Endothelial cell of umbilical vein (primary cell): ENCODE measurements around the gene WDR48. TPM values are rescaled to one million over a fixed set of nuclear protein-coding genes. Genes with fewer than 3 reads are reported as not detected.

Source experiments
- BruUV-seq: library from RNA; stranded (reverse); fragments of 400-500 nt; replicated peaks from 2 replicates; lab custom pipeline; 2021; lab: Mats Ljungman, UMichigan
- CTCF ChIA-PET: fragments of 300-600, 350-600 bp; sonication (Branson Sonifier 250); formaldehyde crosslinking; loops from one replicate; lab custom pipeline; 2021; ENCODE audit warnings: antibody characterized with exemption, inconsistent platforms; lab: Charles Lee
- POLR2A ChIA-PET: fragments of 300-600, 350-600 bp; sonication (Branson Sonifier 250); formaldehyde crosslinking; loops from one replicate; lab custom pipeline; 2021; ENCODE audit warnings: antibody characterized with exemption, inconsistent platforms; lab: Charles Lee
- DNase-seq: peaks from one replicate; pipeline ENCODE4 v3.0.0-alpha.2; 2011; ENCODE audit warnings: low read depth, low spot score
- FAIRE-seq: peaks from 2 replicates; lab custom pipeline; 2011; peaks lifted over from hg19 to GRCh38; lab: Jason Lieb, UNC
- H2AFZ ChIP-seq: 2 replicates; pipeline ENCODE4 v1.6.0; 2012; ENCODE audit warnings: low read depth, low read length, control low read depth, inconsistent platforms
- H3K27ac ChIP-seq: 2 replicates; pipeline ENCODE4 v1.5.1; 2011; ENCODE audit warnings: low read depth, mild to moderate bottlenecking, control low read depth, low read length, moderate library complexity; ENCODE audit not compliant: insufficient read depth
- H3K27me3 ChIP-seq, 2 experiments: 2 replicates each; pipeline versions ENCODE4 v1.6.0 to v1.6.1; 2011; ENCODE audit warnings: low read length in 2 of 2, mixed read lengths in 1 of 2; ENCODE audit not compliant: control insufficient read depth in 2 of 2, insufficient read depth in 2 of 2
- H3K36me3 ChIP-seq, 2 experiments: 2 replicates in 1 of 2; 3 replicates in 1 of 2; pipeline ENCODE4 v1.5.1; 2011; ENCODE audit warnings: low read length in 2 of 2, mild to moderate bottlenecking in 1 of 2, moderate library complexity in 1 of 2; ENCODE audit not compliant: control insufficient read depth in 2 of 2, insufficient read depth in 2 of 2; ENCODE audit errors: extremely low read depth in 1 of 2
- H3K4me1 ChIP-seq: 3 replicates; pipeline ENCODE4 v1.5.1; 2011; ENCODE audit warnings: mild to moderate bottlenecking, low read length; ENCODE audit not compliant: control insufficient read depth, insufficient read depth; ENCODE audit errors: extremely low read depth
- H3K4me2 ChIP-seq: 2 replicates; pipeline ENCODE4 v1.6.1; 2011; ENCODE audit warnings: low read length, control low read depth, mixed read lengths; ENCODE audit not compliant: insufficient read depth
- H3K4me3 ChIP-seq, 3 experiments: fragments of 200-600 bp in 1 of 3; sonication (generic), shearing (Covaris generic) in 1 of 3; replicated peaks in 1 of 3; 2 replicates each; pipeline ENCODE4 v1.5.1; 2011 to 2016; ENCODE audit warnings: control low read depth in 3 of 3, low read length in 3 of 3, mild to moderate bottlenecking in 2 of 3, inconsistent platforms in 1 of 3, low read depth in 1 of 3, moderate library complexity in 1 of 3; ENCODE audit not compliant: insufficient read depth in 1 of 3
- H3K79me2 ChIP-seq: 2 replicates; pipeline ENCODE4 v1.6.0; 2012; ENCODE audit warnings: low read length, inconsistent platforms; ENCODE audit not compliant: control insufficient read depth, insufficient read depth
- H3K9ac ChIP-seq: replicated peaks from 2 replicates; pipeline ENCODE3; 2011; ENCODE audit warnings: low read length, control low read depth; ENCODE audit not compliant: insufficient read depth; ENCODE audit errors: extremely low read depth
- H3K9me1 ChIP-seq: replicated peaks from 3 replicates; pipeline ENCODE4 v1.6.0; 2011; ENCODE audit warnings: mild to moderate bottlenecking, low read length; ENCODE audit not compliant: control insufficient read depth, insufficient read depth; ENCODE audit errors: extremely low read depth
- H3K9me3 ChIP-seq: replicated peaks from 2 replicates; pipeline ENCODE4 v1.5.1; 2012; ENCODE audit warnings: low read length, inconsistent platforms; ENCODE audit not compliant: control insufficient read depth, insufficient read depth
- H4K20me1 ChIP-seq: replicated peaks from 2 replicates; pipeline ENCODE3; 2011; ENCODE audit warnings: mild to moderate bottlenecking, low read length; ENCODE audit not compliant: control insufficient read depth, insufficient read depth; ENCODE audit errors: extremely low read depth
- CTCF ChIP-seq, 2 donors: IDR thresholded peaks; 1 replicate in 1 of 2; 2 replicates in 1 of 2; pipeline ENCODE4 v1.5.1; 2011; ENCODE audit warnings: low read length in 2 of 2, mild to moderate bottlenecking in 2 of 2, moderate library complexity in 2 of 2, control low read depth in 1 of 2, inconsistent platforms in 1 of 2, low read depth in 1 of 2; ENCODE audit not compliant: insufficient read depth in 1 of 2; ENCODE audit errors: extremely low read depth in 1 of 2
- EZH2 ChIP-seq: IDR thresholded peaks from 2 replicates; pipeline ENCODE4 v1.6.1; 2012; ENCODE audit warnings: borderline replicate concordance, low read depth, mild to moderate bottlenecking, moderate library complexity, low read length, inconsistent platforms; ENCODE audit not compliant: severe bottlenecking
- FOS ChIP-seq: IDR thresholded peaks from 2 replicates; pipeline ENCODE4 v1.6.1; 2011; ENCODE audit warnings: mild to moderate bottlenecking, low read length, moderate library complexity, borderline replicate concordance; ENCODE audit not compliant: insufficient read depth
- GATA2 ChIP-seq: IDR thresholded peaks from 2 replicates; pipeline ENCODE4 v1.7.0; 2011; ENCODE audit warnings: low read depth, mild to moderate bottlenecking, moderate library complexity, mixed read lengths, low read length; ENCODE audit not compliant: insufficient read length, insufficient read depth
- JUN ChIP-seq: IDR thresholded peaks from 2 replicates; pipeline ENCODE4 v1.6.1; 2011; ENCODE audit warnings: borderline replicate concordance, low read depth; ENCODE audit not compliant: insufficient read length, insufficient read depth
- MAX ChIP-seq: IDR thresholded peaks from 2 replicates; pipeline ENCODE4 v1.6.1; 2011; ENCODE audit not compliant: insufficient read depth, insufficient read length
- MYC ChIP-seq: IDR thresholded peaks from one replicate; pipeline ENCODE4 v1.6.1; 2011; ENCODE audit warnings: mild to moderate bottlenecking, low read depth, low read length
- POLR2A ChIP-seq: IDR thresholded peaks from 2 replicates; pipeline ENCODE4 v1.6.1; 2012; ENCODE audit warnings: low read depth, mild to moderate bottlenecking, control low read depth, low read length
- POLR2AphosphoS5 ChIP-seq: IDR thresholded peaks from 2 replicates; pipeline ENCODE4 v1.6.1; 2012; ENCODE audit warnings: low read depth, mild to moderate bottlenecking, control low read depth, low read length, moderate library complexity; ENCODE audit not compliant: insufficient read depth
- dilution Hi-C: fragments of 300-500 bp; cut with MboI; formaldehyde crosslinking; loops from one replicate; pipeline ENCODE4 v1.15.0; 2019; ENCODE audit warnings: low sequenced_read_pairs; ENCODE audit not compliant: extremely low pct_ligation_motif_present
- intact Hi-C: fragments of 100-400 bp; cut with micrococcal nuclease; formaldehyde crosslinking; loops from one replicate; pipeline ENCODE4 v1.10.0; 2022
- polyA plus RNA-seq, 4 experiments: library from polyadenylated mRNA; depleted of rRNA in 3 of 4; stranded (reverse) in 3 of 4; unstranded in 1 of 4; fragments of >200 nt; gene quantifications; 2 replicates each; pipeline versions ENCODE4 v1.2.1 to v1.2.3, GENCODE V29; 2011 to 2012; ENCODE audit warnings: missing spikeins in 1 of 4
- total RNA-seq: library from RNA; stranded (reverse); gene quantifications from 2 replicates; pipeline ENCODE4 v1.2.3, GENCODE V29; 2021

Gene WDR48
- total and polyA plus RNA-seq, 2 donors (not counting 3 experiments of a cell fraction or from before 2014, with no cell fraction given), result 13.7 to 25.3 TPM

GRCh38 chr3:39103324-39103693, 51.5 kb downstream of the WDR48 start:
- H3K4me3 ChIP-seq, result no peak overlapping the region
- H3K4me1 ChIP-seq, result peaks cover 18% of the 10 kb centered on the region
- no peaks in the 10 kb centered on the region for H4K20me1 ChIP-seq
- no TSS peak for BruUV-seq
- H3K27me3 ChIP-seq, result no peaks in the 10 kb centered on the region
- intact Hi-C loops, result no loop called here
- DNase-seq (no peak), FAIRE-seq (no peak)
- dilution Hi-C loops, result no loop called here
- H3K9ac ChIP-seq, result no peak overlapping the region
- H3K36me3 ChIP-seq, result peaks cover 8 to 16% of the 10 kb centered on the region in 2 experiments
- no peak overlapping the region for H3K27ac ChIP-seq
- no peak overlapping the region for H3K4me2 ChIP-seq
- H3K9me1 ChIP-seq, result no peaks in the 10 kb centered on the region
- H3K9me3 ChIP-seq, result no peaks in the 10 kb centered on the region
- CTCF ChIA-PET, result interaction anchor here (3.7 kb wide), 1 partner anchor 189 kb away, joined by 21 read pairs; no protein-coding TSS in a partner anchor
- POLR2A ChIA-PET, result no interaction called here
- peaks cover 47% of the 10 kb centered on the region for H3K79me2 ChIP-seq
- TF ChIP-seq FOS (no peak), GATA2 (no peak), MYC (no peak), POLR2A (no peak), POLR2AphosphoS5 (no peak)
- H2AFZ ChIP-seq, result no peak overlapping the region

GRCh38 chr3:39103791-39104552, 52.2 kb downstream of the WDR48 start:
- ChIA-PET POLR2A (no interaction called here), CTCF (interaction anchor here (1.3 to 3.0 kb wide), 2 partner anchors 62 to 184 kb away, joined by 3 to 26 read pairs; no protein-coding TSS in a partner anchor)
- FAIRE-seq (no peak), DNase-seq (no peak)
- Histone ChIP-seq H4K20me1 (no peaks in the 10 kb centered on the region), H3K27ac (no peak overlapping the region), H3K9me1 (no peaks in the 10 kb centered on the region), H3K4me3 (no peak overlapping the region), H3K9me3 (no peaks in the 10 kb centered on the region), H3K36me3 (peaks cover 3 to 10% of the 10 kb centered on the region in 2 experiments), H3K4me2 (no peak overlapping the region), H3K79me2 (peaks cover 47% of the 10 kb centered on the region), H2AFZ (no peak overlapping the region), H3K9ac (no peak overlapping the region), H3K4me1 (peaks cover 18% of the 10 kb centered on the region), H3K27me3 (no peaks in the 10 kb centered on the region)
- dilution Hi-C loops, result no loop called here
- BruUV-seq, result no TSS peak
- intact Hi-C loops, result no loop called here
- TF ChIP-seq EZH2 (no peak), POLR2A (no peak), MYC (no peak), FOS (no peak), JUN (no peak), GATA2 (no peak), CTCF (IDR thresholded peaks at IDR 0.05; ENCODE audit: extremely low read depth in 1 of 2, insufficient read depth in 1 of 2, low read depth in 1 of 2, low read length in 2 of 2) (no peak), POLR2AphosphoS5 (no peak), MAX (no peak)
